ENCODE results near the gene CYP1B1.
A peak's percentile ranks its signal among the peaks of the same experiment; 100 is the strongest.
"Not testable (repeated sequence)": the region's sequence is repeated elsewhere in the genome, so short reads cannot be mapped to it uniquely, and the experiment has no call there.

Gene CYP1B1

DNA sequence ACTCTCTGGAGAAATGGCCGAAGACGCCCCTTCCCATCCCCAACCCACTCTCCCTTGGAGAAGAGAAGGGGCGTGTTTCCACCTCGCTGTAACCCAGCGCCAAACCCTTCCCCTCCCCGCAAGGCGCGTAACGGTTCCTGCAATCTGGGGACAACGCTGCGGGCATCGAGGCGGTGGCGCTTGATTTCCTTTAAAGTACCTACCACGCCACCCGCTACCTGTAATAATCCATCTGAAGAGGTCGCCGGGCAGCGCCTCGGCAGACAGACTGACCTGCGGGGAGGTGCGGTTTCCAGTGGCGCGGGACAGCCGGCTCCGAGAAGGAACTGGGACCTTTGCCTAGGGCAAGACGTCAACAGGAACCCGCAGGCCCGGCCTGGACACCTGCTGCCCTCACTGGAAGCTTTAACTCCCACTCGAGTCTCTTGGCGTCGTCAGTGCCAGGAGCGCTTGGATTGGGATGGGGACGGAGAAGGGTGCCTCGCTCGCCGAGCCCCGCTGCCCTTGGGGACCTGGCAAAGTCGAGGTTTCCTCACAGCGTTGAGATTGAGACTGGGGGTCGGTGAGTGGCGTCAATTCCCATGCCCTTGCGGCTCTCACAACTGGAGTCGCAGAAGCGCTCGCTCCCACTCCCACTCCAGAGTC lies at the start of gene CYP1B1:
TSS of gene CYP1B1 (minus strand) at position 645 of the 645 bp plus-strand sequence. CDS start 763 bp downstream, outside the sequence.
- DNase-seq, result peak; percentile 7

DNA sequence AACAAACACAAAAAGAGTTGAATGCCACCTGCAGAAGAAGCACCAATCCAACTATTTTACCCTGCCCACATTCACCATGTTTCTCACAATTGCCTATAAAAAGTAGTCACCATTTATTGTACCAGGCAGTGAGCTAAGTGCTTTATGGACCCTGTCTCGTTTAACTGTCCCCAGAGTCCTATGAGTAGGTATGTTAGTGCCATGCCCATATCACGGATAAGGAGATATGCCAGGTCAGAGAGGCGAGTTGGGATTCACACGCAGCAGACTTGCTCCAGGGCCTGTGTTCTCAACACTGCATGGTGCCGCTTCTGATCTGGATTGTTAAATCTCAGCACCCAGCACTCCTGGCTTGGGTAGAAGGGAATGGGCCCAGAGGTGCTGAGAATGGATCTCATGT lies 49.1 kb upstream of the CYP1B1 start:
- no peak for DNase-seq

DNA sequence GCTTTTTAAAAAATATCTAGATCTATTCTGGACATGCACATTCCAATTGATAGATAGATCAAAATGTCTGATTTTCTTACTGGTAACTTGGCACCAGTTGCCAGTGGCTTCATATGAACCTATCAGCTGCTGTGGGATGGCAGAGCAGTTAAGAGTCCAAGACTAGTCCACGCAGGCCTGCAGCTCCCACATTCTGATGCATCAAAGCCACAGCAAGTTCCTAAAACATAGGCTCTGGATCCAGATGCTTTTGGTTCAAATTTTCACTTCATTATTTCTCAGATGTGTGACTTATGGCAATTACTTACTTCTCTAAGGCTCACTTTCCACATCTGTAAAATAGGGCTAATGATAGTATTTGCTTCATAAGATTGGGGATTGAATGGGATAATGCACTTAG lies 48.0 kb upstream of the CYP1B1 start:
- DNase-seq, result no peak

DNA sequence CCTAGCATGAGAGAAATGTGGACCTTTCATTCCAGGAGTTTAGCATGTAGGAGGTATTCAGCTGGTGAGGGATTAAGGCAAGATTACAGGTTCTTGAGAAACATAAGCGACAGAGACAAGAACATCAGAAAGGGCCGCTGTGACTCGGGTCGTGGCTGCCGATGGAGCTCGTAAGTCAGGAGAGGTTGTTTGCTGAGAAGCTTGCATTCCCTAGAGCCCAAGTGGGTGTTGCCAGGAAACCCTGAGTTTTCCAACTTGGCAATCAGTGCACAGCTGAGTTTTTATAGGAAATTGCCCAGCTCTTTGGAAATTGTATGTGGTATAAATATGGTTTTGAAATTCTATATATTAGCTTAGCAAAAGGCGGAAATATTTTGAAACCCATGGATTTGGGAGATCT lies 46.4 kb upstream of the CYP1B1 start:
- DNase-seq, result no peak

DNA sequence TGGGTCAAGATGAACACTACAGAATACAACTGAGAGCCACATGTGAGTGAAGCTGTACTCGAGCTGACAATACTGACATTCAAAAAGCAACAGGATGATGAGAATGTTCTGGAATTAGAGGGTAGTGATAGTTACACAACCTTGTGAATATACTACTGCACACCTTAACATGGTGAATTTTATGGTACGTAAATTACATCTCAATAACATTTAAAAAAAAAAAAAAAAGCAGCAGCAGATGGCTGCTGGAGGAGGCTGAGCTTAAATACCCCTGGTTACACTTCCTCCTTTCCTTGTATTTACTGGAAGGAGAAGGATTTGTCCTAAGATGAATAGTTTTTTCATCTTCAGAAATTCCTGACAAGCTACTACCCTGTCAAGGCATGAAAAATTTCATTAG lies 45.5 kb upstream of the CYP1B1 start:
- DNase-seq, result no peak

DNA sequence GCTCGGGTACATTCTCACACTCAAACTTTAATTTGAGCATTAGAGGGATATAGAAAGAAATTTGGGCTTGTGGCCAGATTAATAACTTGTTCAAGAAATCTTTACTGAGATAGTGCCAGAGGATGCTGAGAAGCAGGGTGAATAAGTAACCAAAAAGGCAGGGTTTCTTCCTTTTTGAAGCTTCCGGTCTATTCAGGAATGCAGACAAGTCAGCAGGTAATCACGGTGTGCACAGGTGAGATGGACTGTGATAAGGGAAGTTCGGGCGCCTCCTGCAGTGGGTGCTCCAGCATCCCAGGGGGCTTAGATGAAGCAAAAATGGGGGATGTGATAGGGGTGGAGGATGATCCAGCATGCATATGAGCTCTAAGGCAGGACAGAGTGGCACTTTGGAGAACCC lies 44.9 kb upstream of the CYP1B1 start:
- no peak for DNase-seq

DNA sequence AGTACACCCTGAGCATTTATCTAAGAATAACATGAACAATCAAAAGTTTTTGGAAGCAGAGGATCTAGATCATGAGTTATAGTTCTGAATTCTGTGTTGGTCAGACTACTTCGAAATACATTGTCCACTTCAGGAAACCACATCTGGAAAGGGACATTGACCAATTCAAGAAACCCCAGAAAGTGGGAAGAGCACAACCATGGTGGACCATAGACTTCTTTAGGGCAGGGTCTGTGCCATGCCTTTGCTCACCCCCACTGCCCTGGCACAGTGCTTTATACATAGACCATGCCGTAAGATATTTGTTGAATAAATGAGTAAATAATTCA lies 44.3 kb upstream of the CYP1B1 start:
- no peak for DNase-seq

DNA sequence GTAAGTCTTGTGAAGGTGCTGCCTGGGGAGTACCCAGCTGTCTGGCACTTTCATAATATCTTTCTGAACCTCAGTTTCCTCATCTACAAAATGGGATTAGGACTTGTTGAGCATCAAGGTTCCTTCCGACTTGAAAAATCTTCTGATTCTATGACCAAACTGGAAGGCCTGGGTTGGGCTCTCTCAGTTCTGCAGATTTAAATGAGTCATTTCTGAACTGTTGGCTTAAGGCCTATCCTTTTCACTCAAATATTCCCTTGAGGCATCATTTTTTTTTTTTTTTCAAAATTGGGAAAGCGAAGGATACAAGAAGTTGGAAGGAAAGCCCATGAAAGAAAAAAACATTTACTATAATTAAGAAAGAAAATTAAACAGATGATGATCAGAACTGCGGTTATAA lies 40.8 kb upstream of the CYP1B1 start:
- peak; percentile 47 for DNase-seq

DNA sequence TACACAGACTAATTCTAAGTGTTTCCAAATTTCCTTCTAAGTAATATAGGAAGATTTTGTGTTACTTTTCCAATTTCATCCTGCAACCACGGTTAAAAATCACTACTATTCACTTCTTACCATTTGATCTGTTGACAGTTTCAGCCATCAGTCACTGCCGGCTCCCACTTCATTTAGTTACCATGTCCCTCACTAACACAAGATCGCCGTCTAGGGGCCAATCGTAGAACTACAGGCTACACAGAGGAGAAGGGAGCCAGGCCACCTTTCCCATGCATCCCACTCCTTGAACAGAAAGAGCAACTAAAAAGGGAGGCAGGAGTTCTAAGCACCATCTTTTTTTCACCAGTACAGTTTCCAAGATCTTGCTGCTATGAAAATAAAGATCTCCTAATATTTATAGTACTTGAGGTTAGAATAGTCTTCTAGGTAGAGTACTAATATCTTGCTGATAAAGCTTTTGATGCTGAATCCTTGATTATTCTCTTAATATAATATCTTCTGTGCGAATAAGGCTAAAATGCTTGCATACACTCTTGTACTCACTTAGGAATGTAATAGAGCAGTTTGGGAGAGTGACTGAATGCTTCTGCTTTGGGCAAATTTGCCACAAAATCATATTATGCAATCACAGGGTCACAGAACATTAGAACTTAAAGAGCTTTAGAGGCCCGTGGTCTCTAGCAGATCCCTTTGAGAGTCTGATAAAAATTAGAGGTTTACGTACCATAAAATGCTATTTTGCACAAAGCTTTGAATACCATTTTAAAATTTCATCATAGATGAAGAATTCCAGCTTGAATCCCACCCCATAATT lies 39.5 kb upstream of the CYP1B1 start:
- peak; percentile 48 for DNase-seq

DNA sequence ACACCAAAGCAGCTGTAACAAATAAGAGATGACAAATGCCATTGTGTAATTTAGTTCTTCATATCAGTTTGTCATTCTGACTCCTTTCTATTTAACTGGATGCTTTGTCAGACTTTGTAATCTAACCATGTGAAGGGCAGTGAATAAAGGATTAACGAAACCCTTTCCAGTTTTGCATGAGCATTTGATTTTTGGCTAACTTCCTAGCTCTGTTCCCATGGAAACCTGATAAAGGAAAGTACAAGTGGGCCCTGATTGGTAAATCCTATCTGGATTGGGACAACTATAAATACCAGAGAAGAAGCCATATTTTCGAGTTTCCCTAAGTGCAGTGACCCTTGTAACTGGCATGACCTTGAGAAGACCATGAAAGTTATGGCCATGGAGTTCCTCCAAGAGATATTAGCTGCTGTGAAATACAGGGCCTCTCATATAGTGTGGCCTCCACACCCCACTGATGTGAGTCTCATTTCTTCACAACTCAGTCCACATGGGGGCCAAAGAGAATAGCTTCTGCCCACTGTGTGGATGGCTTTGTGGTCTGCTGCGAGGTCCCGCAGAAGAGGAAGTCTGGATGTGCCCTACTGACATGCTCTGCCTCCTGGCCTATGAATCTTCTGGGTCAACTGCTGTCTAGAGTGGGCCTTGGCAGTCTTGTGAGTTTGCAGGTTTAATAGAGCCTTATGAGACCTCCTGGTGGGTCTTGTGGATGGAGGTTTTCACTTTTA lies 38.2 kb upstream of the CYP1B1 start:
- DNase-seq, result peak; percentile 25

DNA sequence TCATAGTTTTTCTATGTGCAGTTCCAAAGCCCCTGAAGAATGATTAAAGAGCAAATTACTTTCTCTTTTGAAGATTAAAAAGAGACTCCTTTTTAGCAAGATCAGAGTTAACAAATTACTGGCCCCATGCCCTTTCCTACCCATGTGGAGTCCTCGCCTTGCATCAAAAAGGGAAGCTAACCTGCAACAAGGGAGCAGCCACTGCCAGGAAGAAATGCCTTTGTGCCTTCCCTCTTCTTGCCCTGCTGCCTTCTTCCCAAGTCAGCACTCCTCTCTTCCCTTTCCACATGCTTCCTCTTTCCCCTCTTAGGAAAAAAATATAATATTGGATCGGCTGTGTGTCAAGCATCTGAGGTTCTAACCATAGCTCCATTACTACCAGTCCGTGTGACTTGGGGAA lies 37.1 kb upstream of the CYP1B1 start:
- DNase-seq, result no peak

DNA sequence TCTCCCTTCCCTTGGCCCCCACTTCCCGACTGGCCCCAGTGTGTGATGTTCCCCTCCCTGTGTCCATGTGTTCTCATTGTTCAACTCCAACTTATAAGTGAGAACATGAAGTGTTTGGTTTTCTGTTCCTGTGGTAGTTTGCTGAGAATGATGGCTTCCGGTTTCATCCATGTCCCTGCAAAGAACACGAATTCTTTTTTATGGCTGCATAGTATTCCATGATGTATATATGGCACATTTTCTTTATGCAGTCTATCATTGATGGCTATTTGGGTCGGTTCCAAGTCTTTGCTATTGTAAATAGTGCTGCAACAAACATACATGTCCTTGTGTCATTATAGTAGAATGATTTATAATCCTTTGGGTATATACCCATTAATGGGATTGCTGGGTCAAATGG lies 35.4 kb upstream of the CYP1B1 start:
- not testable (repeated sequence) for DNase-seq

DNA sequence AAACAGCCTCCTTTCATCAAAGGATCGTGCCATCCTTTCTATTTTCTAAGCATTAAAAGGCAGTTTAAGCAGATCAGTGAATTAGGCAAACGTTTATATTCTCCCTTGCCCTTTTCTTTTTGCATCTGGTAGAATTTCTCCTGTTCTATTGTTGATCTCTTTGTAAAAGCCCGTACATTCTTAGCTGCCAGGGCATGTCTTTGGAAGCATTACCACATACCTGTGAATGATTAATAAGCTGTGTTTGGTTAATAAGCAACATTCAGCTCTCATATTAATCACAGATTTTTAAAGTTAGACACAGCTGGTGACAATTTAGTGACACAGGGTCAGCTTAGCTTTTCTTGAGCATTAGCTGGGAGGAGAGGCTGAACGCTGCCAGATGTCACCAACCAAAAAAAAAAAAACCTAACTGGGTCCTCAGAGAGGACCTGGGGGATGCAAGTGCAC lies 33.8 kb upstream of the CYP1B1 start:
- DNase-seq, result no peak

DNA sequence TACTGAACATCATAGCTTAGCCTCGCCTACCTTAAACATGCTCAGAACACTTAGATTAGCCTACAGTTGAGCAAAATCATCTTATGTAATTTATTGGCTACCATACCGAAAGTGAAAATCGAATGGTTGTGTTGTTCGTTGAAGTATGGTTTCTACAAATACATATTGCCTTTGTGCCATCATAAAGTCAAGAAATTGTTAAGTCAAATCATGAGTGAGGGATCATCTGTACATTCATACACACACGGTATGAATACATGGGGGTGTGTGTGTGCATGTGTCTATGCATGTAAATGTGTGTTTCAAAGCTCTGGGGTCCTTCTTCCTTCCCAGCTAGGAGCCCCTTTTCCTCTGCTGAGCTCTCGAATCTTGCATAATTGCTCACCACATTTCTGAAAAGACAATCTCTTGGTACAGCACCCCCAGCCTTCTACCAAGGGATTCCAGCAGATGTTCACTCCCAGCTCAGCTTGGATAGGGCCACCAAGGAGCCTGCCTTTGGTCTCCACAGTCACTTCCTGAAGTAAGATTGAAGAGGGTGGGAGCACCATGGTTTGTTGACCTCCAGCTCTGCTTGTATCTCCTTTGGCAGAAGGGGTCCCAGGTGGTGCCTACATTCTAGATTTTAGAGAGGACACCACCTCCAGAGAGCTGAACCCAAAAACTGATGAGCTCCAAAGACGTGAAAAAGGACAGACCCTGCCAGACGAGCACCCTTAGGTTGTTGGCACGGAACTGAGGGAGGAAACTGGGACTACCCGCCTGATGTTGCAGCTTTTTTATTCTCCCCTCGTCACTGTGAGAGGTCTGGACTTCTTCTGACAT lies 33.2 kb upstream of the CYP1B1 start:
- DNase-seq, result no peak

DNA sequence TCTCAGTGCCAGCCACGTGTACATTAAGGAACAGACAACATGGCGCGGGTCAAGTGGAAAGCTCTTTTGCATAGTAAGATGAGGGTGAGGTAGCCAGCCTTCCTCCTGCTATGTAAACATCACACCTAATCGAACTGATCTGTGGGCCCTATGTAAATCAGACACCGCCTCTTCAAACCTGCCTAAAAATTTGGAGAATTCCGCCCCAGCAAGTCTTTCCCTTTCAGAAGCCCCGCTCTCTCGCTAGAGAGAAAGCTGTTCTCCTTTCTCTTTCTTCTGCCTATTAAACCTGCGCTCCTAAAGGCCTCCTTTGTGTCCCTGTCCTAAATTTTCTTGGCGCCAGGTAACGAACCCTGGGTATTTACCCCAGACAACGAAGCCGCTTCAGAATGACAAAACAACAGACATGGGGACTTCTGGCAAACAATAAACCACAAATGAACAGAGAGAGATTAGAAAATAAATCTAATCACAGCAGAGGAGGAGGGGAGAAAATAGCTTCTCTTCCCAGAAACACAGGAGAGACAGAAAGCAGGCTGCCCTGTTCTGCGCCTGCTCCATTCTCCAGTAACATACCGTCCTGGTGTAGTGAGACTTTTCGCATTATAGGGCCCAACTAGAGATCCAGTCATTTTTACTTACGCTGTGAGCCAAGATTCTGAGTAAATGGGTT lies 31.9 kb upstream of the CYP1B1 start:
- DNase-seq, result no peak

DNA sequence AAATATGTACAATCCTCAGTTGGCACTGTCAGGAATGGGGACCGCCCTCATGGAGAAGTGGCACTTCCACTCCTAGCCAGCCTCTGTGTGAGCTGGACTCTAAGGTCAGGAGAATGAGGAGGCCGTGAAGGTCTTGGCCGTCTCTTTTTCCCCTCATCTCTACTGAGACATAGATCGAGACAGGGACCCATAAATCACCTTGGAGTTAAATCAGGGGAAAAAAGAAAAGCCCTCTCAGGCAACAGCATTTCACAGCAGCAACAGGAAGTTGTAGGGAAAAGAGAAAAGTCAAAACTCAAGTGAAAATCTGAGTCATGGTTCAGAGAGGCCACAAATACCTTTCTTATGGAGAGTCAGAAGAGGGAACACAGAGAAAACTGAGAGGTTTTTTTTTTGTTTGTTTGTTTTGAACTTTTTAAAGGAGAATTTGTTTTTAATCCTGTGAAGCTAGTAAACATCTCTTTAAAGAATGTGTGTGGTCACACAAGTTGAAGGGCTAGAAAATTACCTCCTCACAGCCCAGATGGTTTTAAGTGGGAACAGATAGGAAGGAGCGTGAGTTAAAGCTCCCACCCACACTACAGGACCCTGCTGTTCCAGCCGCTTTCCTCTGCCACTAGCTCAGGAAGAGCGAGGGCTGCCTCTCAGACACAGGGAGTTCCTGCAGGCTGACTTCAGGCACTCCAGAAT lies 30.6 kb upstream of the CYP1B1 start:
- DNase-seq, result peak; percentile 71

DNA sequence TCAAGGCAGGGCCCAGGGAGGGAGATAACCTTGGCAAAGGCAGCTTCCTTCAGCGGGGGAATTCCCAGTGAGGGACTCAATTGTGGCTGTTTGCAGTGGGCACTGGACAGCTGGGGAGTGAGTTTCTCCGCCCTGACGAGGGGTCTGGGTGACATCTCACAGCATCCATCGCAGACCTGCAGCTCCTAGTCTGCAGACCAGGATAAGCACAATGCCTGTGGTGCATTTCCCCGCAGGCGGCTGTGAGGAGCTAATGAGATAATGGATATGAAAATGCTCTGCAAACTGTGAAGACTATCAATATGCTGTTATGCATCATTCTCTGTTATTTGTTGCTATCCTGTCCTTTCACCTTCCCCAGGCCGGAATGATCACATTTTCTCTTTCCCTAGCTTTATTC lies 30.0 kb upstream of the CYP1B1 start:
- DNase-seq, result no peak

DNA sequence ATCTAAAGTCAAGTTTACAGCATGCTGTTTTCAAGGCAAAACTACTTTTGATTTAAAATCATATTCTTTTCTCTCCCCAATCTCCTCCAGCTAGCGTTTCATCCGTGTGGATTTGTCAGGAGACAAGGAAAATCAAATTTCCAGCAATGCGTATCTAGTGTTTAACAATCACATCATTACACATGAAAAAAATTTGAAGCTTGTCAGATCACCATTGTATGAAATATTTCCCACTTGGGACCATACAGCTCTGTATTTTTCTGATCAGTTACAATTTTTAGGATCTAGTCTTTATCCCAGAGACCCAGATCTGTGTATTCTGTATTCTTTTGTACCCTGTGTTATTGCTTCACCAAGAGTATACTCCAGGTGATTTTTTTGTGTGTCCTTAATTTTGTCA lies 28.6 kb upstream of the CYP1B1 start:
- DNase-seq, result no peak

DNA sequence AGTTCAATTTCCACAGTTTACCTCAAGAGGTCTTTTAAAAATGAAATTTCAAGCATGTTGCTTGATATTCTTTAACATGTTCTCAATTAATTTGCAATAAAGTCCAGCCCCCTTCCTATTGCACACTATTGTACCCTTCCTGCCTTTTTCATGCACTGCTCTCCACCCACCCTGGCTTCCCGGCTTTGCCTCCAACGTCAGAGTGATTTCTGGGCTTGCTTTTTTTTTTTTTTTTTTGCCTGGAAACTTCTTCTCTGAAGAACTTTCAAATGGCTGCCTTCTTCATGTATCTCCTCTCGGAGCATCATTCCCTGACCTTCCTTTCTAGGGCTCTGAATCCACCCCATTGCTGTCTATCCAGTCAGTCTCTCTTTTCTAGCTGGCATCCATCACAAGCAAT lies 24.4 kb upstream of the CYP1B1 start:
- DNase-seq, result no peak

DNA sequence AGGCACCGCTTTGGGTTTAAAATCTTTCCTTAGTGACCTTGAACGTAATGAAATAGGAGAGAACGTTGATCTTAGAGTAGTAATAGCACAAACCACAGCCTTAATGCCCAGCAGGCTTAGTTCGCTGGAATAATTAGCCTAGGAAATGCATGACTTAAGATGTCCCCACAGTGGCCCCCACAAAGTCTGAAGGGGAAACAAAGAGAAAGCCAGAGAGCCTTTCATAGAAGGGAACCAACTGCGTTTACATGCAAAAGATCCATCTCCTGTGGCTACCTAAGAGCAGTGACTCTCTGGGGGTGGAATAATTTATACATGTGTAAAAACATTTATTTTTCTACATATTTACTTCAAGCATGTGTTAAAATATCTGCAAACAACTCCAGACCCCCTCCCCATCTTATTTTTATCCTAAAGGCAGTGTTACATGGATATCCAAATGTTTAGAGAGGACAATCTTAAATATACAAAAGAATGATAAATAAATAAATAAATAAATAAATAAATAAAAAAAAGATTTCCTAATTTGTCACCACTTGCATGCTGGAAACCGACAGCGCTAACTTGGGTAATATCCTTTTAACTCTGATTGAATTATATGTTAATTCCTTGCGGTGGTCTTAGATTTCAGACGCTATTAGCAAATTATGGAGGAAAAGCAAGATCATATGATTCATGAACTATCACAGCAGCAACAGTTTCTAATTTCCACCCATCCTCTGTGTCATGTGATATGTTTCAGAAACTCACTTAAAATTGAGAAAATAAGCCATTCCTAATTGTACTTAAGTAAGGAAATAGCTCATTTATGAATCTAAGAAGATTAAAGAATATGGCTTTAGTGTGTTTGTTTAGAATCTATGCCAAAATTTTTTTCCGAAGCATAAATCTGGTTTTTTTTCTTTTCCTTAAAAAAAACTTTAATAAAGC lies 23.4 kb upstream of the CYP1B1 start:
- no peak for DNase-seq

Data from HCEC 1CT (cell line).